ENCODE measurements around the gene CSF1. TPM values are rescaled to one million over a fixed set of nuclear protein-coding genes. Genes with fewer than 3 reads are reported as not detected.

CSF1 gene
- polyA plus RNA-seq, 3 donors, result 0.11 to 0.69 (median 0.38) TPM

GRCh38 chr1:109864930-109865612, 45.6 kb upstream of the CSF1 start:
- H3K9ac ChIP-seq (ENCODE audit: insufficient read depth, low read length, poor library complexity, severe bottlenecking), result no peak overlapping the region
- intact Hi-C loops (cut with micrococcal nuclease), result loop anchor here (5.0 to 10.0 kb wide), 2 partner anchors 43 to 50 kb away; partner anchors contain the start of gene CSF1 (in 1 of the 2)

GRCh38 chr1:109866071-109866470, 44.6 kb upstream of the CSF1 start:
- intact Hi-C loops (cut with micrococcal nuclease), result loop anchor here in 1 of 2 donors (10.0 kb wide), 1 partner anchor 49 kb away; the partner anchor contains the start of gene CSF1
- H4K20me1 ChIP-seq (ENCODE audit: insufficient read depth, low read length), result no peaks in the 10 kb centered on the region
- H3K9me3 Mint-ChIP-seq, result peaks cover 0 to 6% (median 6%) of the 10 kb centered on the region in 7 donors
- no CpG with 5 or more reads among the region's 2 CpGs for WGBS (ENCODE audit: insufficient coverage)
- no peaks in the 10 kb centered on the region for H3K36me3 Mint-ChIP-seq
- H3K4me1 Mint-ChIP-seq, result peaks cover 18% of the 10 kb centered on the region
- H3K36me3 ChIP-seq (replicated peaks in 1 of 2; ENCODE audit: control insufficient read depth in 1 of 2, insufficient read depth in 2 of 2, low read length in 2 of 2), result no peaks in the 10 kb centered on the region
- no peak overlapping the region for H3K4me2 ChIP-seq (replicated peaks; ENCODE audit: extremely low read depth, low read length, poor library complexity, severe bottlenecking)
- H3K4me3 Mint-ChIP-seq, result no peak overlapping the region
- no peak overlapping the region for H3K27ac ChIP-seq (ENCODE audit: low read depth in 1 of 2, low read length in 2 of 2)
- no peak overlapping the region for H3K4me3 ChIP-seq (replicated peaks in 1 of 3; ENCODE audit: low read depth in 2 of 3, low read length in 3 of 3)
- TF ChIP-seq, protein P1, sequence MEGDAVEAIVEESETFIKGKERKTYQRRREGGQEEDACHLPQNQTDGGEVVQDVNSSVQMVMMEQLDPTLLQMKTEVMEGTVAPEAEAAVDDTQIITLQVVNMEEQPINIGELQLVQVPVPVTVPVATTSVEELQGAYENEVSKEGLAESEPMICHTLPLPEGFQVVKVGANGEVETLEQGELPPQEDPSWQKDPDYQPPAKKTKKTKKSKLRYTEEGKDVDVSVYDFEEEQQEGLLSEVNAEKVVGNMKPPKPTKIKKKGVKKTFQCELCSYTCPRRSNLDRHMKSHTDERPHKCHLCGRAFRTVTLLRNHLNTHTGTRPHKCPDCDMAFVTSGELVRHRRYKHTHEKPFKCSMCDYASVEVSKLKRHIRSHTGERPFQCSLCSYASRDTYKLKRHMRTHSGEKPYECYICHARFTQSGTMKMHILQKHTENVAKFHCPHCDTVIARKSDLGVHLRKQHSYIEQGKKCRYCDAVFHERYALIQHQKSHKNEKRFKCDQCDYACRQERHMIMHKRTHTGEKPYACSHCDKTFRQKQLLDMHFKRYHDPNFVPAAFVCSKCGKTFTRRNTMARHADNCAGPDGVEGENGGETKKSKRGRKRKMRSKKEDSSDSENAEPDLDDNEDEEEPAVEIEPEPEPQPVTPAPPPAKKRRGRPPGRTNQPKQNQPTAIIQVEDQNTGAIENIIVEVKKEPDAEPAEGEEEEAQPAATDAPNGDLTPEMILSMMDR (IDR thresholded peaks at IDR 0.05), result no peak
- H3K79me2 ChIP-seq (ENCODE audit: insufficient read depth, low read length), result no peaks in the 10 kb centered on the region
- peaks cover 8 to 18% of the 10 kb centered on the region in 2 donors for H3K4me1 ChIP-seq (ENCODE audit: control insufficient read depth in 1 of 2, insufficient read depth in 2 of 2, low read length in 2 of 2)
- H3K27me3 Mint-ChIP-seq (ENCODE audit: low read depth in 3 of 3), result peaks cover 0 to 6% (median 2%) of the 10 kb centered on the region in 3 donors
- no peak overlapping the region for H3K9ac ChIP-seq (ENCODE audit: insufficient read depth, low read length, poor library complexity, severe bottlenecking)
- H3K27ac Mint-ChIP-seq, result no peak overlapping the region
- H3K27me3 ChIP-seq (ENCODE audit: control insufficient read depth in 2 of 2, insufficient read depth in 2 of 2, low read length in 2 of 2), result no peaks in the 10 kb centered on the region
- no peaks in the 10 kb centered on the region for H3K9me3 ChIP-seq (replicated peaks in 1 of 2; ENCODE audit: control insufficient read depth in 1 of 2, insufficient read depth in 1 of 2, low read length in 2 of 2)
- no peak overlapping the region for H2AFZ ChIP-seq (ENCODE audit: insufficient read depth, low read depth, low read length, poor library complexity, severe bottlenecking)
- DNase-seq, result no peak

More at GRCh38 chr1:109864930-109865612, 45.6 kb upstream of the CSF1 start:
- H3K27ac Mint-ChIP-seq, result peak overlapping the region in 1 of 7 donors; percentile 15
- Histone ChIP-seq H3K4me2 (replicated peaks; ENCODE audit: extremely low read depth, low read length, poor library complexity, severe bottlenecking) (no peak overlapping the region), H3K79me2 (ENCODE audit: insufficient read depth, low read length) (no peaks in the 10 kb centered on the region), H4K20me1 (ENCODE audit: insufficient read depth, low read length) (no peaks in the 10 kb centered on the region), H3K4me1 (ENCODE audit: control insufficient read depth in 1 of 2, insufficient read depth in 2 of 2, low read length in 2 of 2) (peaks cover 8 to 18% of the 10 kb centered on the region in 2 donors), H3K27ac (ENCODE audit: low read depth in 1 of 2, low read length in 2 of 2) (no peak overlapping the region), H3K36me3 (replicated peaks in 1 of 2; ENCODE audit: control insufficient read depth in 1 of 2, insufficient read depth in 2 of 2, low read length in 2 of 2) (no peaks in the 10 kb centered on the region), H3K4me3 (replicated peaks in 1 of 3; ENCODE audit: low read depth in 2 of 3, low read length in 3 of 3) (no peak overlapping the region), H3K9me3 (replicated peaks in 1 of 2; ENCODE audit: control insufficient read depth in 1 of 2, insufficient read depth in 1 of 2, low read length in 2 of 2) (no peaks in the 10 kb centered on the region), H3K27me3 (ENCODE audit: control insufficient read depth in 2 of 2, insufficient read depth in 2 of 2, low read length in 2 of 2) (no peaks in the 10 kb centered on the region), H2AFZ (ENCODE audit: insufficient read depth, low read depth, low read length, poor library complexity, severe bottlenecking) (no peak overlapping the region)
- peaks cover 1 to 8% (median 2%) of the 10 kb centered on the region in 3 donors for H3K27me3 Mint-ChIP-seq (ENCODE audit: low read depth in 3 of 3)
- WGBS (ENCODE audit: insufficient coverage), result 96% methylated on average over 6 of the region's 12 CpGs
- peaks cover 18% of the 10 kb centered on the region for H3K4me1 Mint-ChIP-seq
- peaks cover 0 to 8% (median 6%) of the 10 kb centered on the region in 7 donors for H3K9me3 Mint-ChIP-seq
- H3K36me3 Mint-ChIP-seq, result no peaks in the 10 kb centered on the region
- TF ChIP-seq, protein P1 (IDR thresholded peaks at IDR 0.05), result no peak
- DNase-seq, result no peak
- H3K4me3 Mint-ChIP-seq, result no peak overlapping the region

Measured in CD14-positive monocyte (primary cell).